Stimulated activated naive CD8-positive, alpha-beta T cell treated with anti-CD3 and anti-CD28 coated beads, Interleukin-15, Interleukin-2, amounts not matched to agents 100 U/mL and 50 U/mL, for 24 hours (primary cell): Measurements from ENCODE around the gene RPS5.
A peak's percentile ranks its signal among the peaks of the same experiment; 100 is the strongest.
"Not testable (repeated sequence)": the region's sequence is repeated elsewhere in the genome, so short reads cannot be mapped to it uniquely, and the experiment has no call there.

Source experiments
- ATAC-seq: fragments of 150-1000 bp; cut with Tn5 transposase; one replicate; pipeline ENCODE4 v1.10.0; 2021
- DNase-seq: peaks from one replicate; pipeline ENCODE4 v3.0.0; 2021

The RPS5 gene

DNA sequence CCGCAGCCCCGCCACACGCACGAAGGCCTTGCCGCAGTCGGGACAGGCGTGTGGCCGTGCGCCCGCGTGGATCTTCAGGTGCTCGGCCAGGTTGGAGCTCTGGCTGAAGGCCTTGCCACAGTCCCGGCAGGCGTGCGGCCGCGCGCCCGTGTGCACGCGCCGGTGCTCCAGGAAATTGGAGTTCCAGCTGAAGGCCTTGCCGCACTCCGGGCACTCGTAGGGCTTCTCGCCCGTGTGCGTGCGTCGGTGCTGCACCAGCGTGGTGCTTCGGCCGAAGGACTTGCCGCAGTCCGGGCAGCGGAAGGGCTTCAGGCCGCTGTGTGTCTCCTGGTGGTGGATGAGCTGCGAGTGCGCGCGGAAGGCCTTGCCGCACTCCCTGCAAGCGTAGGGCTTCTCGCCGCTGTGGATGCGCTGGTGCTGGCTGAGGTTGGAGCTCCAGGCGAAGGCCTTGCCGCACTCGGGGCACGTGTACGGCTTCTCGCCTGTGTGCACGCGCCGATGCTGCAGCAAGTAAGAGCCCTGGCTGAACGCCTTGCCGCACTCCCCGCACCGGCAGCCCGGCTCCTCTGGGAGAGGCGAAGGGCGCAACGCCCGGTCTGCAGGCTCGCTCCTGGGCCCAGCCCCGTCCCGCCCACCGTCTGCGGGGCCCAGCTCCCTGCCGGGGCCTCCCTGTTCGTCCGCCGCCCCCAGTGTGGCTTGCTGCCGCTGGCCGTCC lies 30.1 kb upstream of the RPS5 start:
- ATAC-seq = no peak
- no peak for DNase-seq

DNA sequence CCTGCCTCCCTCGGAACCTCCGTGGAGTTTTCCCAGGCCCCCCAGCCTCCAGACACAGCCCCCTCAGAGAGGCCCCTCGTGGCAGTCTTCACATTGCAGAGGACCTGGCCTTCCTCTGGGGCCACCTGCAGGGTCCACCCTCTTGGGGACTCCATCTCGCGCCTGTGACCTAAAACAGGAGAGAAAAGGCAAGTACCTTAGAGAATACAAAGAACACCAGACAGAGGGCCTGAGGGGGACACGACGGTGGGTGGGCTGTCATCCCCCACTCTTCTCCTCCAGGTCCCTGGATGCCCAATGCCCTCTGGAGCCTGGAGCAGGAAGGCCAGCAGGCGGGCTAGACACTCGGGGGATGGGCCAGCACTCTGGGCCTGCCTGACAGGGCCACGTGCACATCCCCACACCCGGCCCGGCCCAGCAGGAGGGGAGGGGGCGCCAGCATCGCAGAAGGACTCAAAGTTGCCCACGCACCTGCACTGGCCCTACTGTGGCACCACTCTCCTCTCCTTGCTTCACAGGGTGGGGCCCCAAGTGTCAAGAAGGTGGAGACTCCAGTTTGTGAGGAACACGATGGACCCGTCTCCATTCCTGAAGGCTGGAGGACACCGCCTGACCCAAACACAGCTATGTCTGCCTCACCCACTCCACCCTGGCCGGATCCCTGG lies 29.5 kb upstream of the RPS5 start:
- DNase-seq (no peak), ATAC-seq (no peak)

DNA sequence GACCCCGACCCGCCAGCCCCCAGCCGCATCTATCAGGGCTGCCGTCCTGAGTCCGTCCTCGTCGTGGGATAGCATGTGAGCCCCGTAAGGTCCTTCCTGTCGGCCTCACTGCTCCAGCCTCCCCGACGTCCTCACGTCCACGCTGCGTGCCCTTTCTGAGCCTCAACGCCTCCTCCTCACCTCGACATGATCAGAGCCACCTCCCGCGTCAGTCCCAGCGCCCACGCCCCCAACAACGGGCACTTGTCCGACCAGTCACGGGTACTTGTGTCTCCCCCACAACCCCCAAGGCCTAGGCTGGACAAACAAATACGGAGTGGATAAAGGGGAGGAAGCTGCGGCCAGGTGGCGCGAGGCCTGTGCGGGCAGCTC lies 25.2 kb upstream of the RPS5 start:
- DNase-seq (peak; percentile 72), ATAC-seq (peak; percentile 37)

DNA sequence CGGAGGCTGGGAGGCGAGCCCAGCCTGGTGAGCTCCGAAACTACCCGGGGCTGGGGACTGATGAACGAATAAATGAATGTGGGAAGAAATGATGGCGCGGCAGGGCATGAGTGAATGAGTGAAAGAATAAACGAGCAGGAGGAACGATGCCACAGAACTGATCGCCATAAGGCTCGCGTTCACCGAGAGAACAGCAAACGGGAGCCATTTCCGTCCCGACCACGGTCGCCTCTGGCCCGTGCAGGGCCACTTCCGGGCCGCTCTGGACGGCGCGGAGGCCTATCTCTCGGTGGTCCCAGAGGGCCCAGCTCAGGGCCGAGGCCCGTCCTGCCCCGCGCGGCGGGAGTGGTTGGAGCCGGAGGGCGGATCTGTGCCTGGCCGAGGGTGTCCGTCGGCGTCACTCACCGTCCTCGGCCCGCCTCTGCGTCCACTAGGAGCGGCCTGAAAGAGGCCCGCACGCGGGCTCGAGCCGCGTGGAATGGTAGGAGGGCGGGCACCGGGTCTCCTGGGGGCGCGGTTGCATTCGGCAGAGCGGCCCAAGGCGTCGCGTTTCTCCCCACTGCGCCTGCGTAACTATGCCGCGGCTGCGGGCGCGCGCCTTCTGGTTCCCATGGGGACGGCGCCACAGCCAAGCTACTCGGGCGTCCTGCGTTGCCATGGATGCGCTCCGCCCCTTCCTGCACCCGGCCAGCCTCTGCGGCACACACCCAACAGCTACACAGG lies 24.6 kb upstream of the RPS5 start, which contains the start of gene ZNF497:
Gene ZNF497 (minus strand): TSS at position 480 of the 723 bp plus-strand sequence. CDS start 5,116 bp downstream, outside the sequence.
- DNase-seq = peak; percentile 98
- ATAC-seq = peak; percentile 95

DNA sequence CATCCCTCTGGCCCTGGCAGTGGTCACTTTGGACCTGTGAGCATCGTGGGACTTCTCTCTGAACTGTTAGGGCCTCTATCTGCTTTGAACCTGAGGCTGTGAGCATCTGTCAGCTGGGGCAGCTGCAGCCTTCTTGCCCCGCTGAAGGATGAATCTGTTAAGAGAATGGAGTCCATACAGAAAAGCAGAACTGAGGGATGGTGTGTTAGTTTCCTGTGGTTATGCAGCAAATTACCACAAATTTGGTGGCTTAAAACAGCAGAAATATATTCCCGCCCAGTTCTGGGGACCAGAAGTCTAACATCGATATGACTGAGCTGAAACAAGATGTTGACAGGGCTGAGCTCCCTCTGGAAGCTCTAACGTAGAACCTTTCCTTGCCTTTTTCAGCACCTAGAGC lies 22.9 kb upstream of the RPS5 start:
- no peak for ATAC-seq
- no peak for DNase-seq

DNA sequence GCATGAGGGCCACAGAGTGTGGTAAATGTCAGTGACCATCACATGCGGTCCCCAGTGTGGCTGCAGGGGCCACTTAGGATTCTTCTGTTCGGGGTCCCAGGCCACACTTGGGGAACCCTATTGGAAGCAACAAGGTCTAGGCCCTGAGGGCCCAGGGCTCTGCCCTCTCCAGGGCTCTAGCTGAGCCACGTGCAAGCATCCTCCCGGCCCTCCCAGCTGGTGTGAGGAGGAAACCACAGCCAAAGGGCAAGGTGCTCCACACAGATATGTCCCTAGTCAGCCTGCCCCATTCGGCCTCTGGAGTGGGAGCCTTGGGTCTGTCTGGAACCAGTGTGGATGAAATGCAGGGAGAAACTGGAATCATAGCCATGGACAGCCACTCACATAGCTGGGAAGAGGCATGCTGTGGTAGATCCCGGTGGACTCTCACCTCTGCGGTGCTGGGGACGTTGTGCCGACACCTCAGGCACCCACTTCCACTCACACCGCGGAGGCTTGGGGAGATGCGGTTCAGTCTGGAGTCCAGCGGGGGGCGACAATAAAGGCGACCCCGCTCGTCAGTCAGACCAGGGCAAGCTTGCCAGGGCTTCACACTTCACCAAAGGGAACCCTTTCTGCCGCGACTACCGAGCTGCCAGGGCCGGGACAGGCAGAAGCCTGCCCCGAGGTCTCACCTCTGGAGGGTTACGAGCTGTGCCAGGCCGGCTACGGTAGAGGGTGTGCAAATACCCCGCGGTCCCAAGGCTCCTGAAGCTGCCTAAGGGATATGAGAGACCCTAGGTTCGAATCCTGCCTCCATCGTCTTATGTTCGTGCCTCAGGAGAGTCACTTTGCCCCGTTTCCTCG lies 20.3 kb upstream of the RPS5 start:
- ATAC-seq (no peak), DNase-seq (no peak)

DNA sequence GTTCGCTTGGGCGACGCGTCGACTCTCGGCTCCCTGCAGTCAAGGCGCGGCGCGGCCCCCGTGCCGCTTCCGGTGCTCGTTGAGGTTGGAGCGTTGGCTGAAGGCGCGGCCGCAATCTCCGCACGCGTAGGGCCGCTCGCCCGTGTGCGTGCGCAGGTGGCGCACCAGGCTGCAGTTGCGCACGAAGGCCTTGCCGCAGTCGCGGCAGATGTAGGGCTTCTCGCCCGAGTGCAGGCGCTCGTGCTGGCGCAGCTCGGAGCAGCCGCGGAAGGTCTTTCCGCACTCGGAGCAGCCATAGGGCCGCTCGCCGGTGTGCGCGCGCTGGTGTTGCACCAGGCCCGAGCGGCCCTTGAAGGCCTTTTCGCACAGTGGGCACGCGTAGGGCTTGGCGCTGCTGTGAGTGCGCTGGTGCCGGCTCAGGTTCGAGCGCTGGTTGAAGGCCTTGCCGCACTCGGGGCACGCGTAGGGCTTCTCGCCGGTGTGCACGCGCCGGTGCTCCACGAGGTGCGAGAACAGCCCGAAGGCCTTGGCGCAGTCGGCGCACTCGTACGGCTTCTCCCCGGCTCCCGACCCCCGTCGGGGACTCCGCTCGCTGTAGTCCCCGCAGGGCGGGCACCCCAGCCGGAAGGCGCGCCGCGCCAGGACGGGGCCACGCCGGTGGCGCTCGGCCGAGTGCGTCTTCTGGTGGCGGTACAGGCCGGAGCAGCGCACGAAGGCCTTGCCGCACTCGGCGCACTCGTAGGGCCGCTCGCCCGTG lies 19.2 kb upstream of the RPS5 start:
- DNase-seq = no peak
- ATAC-seq = no peak

DNA sequence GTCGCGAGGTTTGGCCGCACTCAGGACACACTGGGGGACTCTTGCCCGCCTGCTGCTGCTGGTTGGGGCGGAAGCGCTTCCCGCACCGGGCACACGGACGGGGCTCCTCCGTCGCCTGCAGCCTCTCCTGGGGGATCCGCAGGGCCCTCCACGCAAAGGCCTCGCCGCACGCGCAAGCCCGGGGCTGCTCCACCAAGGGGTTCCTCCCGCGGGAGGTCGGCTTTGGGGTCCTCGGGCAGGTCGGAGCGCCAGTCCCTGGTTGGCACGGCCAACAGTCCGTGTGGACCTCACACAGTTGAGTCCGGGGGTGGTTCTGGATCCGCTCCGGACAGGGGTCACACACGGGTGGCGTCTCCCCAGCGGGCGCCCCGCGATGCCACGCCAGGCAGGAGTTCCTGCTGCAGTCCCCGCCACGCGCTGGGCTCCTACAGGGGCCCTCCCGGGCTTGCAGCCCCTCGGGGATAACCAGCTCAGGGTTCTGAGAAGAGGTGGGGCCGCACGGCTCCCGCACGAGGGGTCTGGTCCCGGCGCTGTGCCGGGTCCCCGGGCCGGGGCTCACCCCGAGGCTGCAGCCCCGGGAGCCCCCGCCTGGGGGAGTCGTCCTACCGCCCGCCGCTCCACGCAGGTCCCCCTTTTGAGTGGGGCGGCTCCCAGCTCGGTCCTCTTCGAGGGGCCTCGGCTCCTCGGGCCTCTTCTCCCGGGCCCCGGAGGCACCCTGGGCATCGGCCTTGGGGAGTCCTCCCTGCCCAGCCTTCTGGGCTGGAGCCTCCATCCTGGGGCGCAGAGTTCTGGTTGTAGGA lies 18.3 kb upstream of the RPS5 start:
- DNase-seq (no peak), ATAC-seq (no peak)

DNA sequence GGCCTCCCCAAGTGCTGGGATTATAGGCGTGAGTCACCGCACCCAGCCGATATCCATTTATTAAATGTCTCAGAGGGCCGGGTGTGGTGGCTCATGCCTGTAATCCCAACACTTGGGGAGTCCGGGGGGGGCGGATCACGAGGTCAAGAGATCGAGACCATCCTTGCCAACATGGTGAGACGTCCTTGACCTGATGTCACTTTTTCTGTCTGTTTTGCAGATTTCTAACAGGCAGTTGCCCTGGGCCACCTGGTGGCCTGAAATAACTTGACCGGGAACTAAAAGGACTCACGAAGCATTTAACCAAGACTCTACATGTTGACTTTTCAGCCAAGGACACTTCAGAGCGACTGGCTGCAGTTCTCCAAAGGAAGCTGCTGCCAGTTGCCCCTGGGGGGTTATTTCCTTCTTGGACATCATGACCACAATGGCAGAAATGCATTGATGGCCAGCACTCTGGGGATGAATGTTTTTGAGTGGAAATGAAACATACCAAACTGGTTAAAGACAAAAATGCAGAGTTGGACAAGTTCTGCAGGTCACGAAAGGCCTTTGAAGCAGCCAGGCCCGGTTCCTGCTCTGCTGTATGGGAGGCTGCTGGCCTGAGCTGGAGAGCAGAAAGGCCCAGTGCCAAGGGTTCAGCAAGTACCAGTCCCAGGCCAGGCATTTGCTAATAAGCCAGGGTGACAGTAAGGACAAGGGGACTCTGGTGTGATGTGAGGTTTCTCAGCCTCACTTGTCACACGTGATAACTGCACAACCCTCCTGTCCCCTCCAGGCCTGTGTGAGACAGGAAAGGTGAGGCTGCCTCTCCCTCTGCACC lies 14.5 kb upstream of the RPS5 start:
- DNase-seq = no peak
- ATAC-seq = no peak

DNA sequence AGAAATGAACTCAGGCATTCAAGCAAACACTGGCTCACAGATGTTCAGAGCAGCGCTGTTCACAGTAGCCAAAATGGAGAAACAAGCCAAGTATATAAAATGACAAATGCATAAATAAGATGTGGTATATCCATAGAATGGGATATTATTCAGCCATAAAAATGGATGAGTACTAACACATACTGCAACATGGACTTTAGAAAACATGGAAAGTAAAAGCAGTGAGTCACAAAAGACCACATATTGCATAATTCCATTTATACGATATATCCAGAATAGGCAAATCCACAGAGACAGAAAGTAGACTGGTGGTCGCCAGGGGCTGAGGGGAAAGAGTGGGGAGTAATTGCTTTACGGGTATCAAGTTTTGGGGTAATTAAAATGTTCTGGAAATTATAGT lies 12.9 kb upstream of the RPS5 start:
- DNase-seq = no peak
- peak; percentile 23 for ATAC-seq

DNA sequence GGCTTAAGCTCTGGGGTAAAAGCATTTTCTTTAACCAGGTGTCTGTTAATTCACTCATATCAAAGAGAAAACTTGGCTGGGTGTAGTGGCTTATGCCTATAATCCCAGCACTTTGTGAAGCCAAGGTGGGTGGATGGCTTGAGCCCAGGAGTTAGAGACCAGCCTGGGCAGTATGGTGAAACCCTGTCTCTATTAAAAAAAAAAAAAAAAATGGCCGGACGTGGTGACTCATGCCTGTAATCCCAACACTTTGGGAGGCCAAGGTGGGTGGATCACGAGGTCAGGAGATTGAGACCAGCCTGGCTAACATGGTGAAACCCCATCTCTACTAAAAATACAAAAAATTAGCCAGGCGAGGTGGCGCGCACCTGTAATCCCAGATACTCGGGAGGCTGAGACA lies 10.3 kb upstream of the RPS5 start:
- DNase-seq, ATAC-seq: not testable (repeated sequence)

DNA sequence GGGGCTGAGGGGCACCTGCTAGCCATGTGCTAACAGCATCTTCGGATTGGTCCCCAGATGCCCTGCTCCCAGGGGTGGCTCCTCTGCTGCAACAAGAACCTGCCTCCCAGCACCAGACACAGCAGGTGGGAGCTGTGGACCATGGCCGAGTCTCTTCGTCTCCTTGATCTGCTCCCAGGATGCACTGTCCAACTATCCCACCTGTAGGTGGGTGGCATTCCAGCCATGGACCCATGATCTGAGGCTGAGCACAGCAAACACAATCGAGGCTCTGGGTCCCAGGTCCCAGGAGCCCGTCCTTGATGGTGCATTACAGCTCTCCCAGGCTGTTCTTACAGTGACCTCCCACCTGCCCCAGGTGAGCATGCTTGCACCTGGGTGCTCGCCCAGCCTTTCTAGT lies 7.8 kb upstream of the RPS5 start:
- no peak for DNase-seq
- no peak for ATAC-seq

DNA sequence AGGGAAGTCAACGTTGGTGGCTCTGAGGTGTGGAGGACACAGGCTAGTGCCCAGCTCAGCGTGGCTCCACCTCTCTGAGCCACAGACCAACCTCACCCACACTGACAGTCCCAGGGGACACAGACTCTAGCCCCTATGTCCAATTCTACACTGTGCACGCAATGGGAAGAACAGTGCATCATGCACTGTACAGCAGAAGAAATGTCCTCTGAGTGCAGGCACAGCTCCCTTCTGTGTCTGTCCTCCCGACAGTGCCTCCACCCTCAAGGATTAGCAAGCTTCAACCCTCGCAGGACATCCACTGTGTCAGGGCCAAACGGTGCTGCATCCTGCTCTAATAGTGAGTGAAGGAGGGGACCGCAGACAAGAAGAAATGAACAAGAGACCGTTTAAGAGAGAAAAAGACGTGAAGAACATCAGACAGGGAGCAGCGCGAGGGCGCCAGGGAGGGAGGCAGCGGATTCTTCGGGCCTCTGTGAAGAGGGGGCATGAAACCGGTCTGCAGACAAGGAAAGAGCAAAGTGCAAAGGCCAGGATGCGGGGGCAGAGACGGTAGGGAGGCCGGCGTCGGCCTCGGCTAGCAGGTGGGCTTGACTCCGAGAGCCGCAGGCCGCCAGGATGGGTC lies 6.9 kb upstream of the RPS5 start:
- DNase-seq = no peak
- no peak for ATAC-seq

DNA sequence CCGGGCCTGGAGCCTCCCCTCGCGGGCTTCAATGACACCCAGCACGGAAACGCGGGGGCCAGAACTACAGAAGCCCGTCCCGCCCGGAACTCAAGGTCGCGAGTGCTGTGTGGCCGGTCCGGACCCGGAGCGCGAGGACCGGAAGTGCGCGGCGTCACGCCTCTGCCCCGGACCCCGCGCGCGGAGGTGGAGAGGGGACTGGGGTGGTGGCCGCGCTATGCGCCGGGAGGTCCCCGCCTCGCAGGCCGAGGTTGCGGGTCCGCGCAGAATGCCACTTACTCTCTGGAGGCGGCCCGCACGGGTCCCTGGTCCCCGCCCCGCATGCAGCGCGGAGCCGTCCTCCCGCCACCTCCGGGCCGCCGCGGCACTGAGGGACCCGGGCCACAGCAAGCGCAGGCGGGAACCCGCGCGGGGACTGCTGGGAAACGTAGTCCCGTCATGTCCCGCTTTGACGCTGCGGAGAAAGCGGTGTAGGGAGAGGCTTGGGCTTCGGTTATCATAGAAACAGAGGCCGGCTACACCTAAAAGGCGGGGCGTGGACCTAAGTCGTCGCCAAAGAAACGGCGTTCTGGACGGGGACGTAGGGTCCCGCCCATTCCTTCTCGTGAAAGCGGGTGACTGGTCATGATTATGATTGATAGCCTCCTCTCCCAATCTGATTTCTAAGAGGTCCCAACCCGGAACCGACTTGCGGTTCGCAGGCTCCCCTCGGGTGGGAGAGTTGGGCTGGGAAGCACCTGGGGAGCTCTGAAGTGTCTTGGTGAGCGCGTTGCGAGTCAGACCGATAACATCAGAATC lies 6.2 kb upstream of the RPS5 start, which contains the start of gene ZNF837:
Gene ZNF837 (minus strand): TSS at position 369 of the 798 bp plus-strand sequence. CDS start 11,698 bp downstream, outside the sequence.
- ATAC-seq (peak; percentile 88), DNase-seq (peak; percentile 96)

DNA sequence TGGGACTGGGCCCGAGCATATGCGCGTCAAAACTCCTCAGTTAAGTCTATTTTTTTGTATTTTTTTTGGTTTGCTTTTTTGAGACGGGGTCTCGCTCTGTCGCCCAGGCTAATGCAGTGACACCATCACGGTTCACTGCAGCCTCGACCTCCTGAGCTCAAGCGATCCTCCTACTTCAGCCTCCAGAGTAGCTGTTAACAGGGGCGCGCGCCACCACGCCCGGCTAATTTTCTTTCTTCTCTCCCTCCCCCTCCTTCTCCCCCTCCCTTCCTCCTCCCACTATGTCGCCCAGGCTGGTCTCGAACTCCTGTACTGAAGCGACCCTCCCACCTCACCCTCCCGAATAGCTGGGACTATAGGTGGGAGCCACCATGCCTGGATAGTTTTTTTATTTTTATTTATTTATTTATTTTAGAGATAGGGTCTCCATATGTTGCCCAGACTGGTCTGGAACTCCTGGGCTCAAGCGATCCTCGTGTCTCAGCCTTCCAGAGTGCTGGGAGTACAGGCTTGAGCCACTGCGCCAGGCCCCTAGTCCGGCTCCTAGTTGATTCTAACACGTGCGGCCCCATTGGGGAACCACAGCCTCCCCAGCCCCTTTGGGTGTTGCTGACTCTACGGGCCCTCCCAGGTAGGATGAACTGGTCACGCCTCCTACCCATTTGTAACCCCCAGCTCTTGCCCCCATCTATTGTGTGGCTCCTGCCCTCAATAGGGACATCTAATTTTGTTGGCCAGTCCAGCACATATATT lies 5.4 kb upstream of the RPS5 start:
- ATAC-seq = no peak
- DNase-seq = no peak

DNA sequence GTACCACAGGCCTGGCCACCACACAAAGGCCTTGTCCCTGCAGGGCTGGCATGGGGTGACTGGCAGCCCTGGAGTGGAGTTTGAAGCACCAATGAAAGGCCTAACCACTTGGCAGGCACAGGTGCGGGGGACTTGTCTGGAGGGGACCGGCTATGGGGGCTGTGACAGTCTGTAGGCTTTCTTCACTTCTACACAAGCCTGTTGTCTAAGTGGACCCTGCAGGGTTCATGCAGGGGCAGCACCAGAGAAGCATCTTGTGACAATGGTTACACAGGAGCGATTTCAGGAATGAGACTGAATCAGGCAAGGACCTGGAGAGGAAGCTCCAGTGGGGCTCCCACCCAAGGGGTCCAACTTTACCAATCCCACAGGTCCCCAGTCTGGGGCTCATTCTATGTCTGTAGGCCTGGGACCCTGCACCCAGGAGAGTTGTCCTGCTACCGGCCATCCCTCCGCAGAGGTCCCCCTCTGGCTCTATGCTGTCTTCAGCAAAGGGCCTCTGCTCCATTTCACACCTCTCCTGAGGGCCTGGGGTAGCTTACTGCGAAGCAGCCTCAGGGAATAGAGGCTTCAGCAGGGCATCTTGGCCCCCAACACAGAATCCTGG lies 4.0 kb upstream of the RPS5 start:
- ATAC-seq (no peak), DNase-seq (no peak)

DNA sequence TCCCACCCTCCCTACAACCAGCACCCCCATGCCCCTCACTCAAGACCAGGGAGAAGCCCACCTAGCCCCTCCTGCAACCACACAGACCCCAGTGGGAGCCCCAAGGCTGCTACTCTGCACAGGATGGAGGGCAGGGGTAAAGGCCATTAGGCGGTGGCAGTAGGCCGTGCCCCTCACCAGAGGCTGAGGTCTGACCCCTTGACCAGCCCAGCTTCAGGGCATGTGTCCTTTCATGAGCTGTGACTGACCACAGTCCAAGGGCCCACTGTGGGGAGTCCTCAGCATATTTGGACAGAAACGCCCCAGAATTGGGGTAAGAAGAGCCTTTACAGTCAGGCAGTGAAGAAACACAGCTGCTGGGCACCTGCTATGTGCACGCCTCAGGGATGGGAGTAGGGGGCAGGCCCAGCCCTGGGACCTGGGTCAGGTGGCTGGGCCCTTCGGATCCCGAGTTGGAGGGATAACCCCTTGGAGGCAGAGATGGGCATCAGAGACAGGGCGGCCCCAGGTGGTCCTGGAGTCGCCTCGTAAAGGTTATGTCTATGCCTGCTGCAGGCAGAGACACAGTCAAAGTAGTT lies 1.7 kb upstream of the RPS5 start:
- no peak for DNase-seq
- ATAC-seq = no peak
